Right atrium auricular region (tissue), 2 donors: Measurements from ENCODE around the gene TMEFF2. TPM values are rescaled to one million over a fixed set of nuclear protein-coding genes. Genes with fewer than 3 reads are reported as not detected.

Experiments used
- DNase-seq: peaks from one replicate; pipeline ENCODE4 v3.0.0-alpha.2; 2019; ENCODE audit warnings: low spot score
- H3K27ac ChIP-seq, 2 donors: fragments of 200-600 bp; sonication (generic); 1 replicate in 1 of 2; 2 replicates in 1 of 2; pipeline ENCODE4 v1.5.1; 2016 to 2019
- H3K27me3 ChIP-seq, 2 donors: fragments of 200-600 bp; sonication (generic); one replicate each; pipeline versions ENCODE4 v1.5.1 to v1.6.0; 2017 to 2019
- H3K36me3 ChIP-seq: fragments of 200-600 bp; sonication (generic); one replicate; pipeline ENCODE4 v1.5.1; 2016
- H3K4me1 ChIP-seq, 2 donors: fragments of 200-600 bp; sonication (generic); one replicate each; pipeline versions ENCODE4 v1.5.1 to v1.6.0; 2017 to 2019
- H3K4me3 ChIP-seq, 2 donors: fragments of 200-600 bp; sonication (generic); 1 replicate in 1 of 2; 2 replicates in 1 of 2; pipeline ENCODE4 v1.5.1; 2017 to 2019; ENCODE audit warnings: mild to moderate bottlenecking in 1 of 2, moderate library complexity in 1 of 2
- H3K9me3 ChIP-seq, 2 donors: fragments of 200-600 bp; sonication (generic); one replicate each; pipeline ENCODE4 v1.5.1; 2019
- total RNA-seq, 2 donors: library from RNA; depleted of rRNA; stranded (reverse); fragments of >200 nt; gene quantifications; one replicate each; pipeline ENCODE4 v1.1.0, GENCODE V29; 2016
- TF ChIP-seq, protein P1 (sequence below), 2 donors: fragments of 200-600 bp; sonication (generic); IDR thresholded peaks; one replicate each; pipeline ENCODE4 v1.5.1; 2019; ENCODE audit warnings: antibody characterized with exemption in 2 of 2

TMEFF2 gene
- total RNA-seq, 2 donors from 2014 or later: 0.56 TPM; not detected in 1

DNA sequence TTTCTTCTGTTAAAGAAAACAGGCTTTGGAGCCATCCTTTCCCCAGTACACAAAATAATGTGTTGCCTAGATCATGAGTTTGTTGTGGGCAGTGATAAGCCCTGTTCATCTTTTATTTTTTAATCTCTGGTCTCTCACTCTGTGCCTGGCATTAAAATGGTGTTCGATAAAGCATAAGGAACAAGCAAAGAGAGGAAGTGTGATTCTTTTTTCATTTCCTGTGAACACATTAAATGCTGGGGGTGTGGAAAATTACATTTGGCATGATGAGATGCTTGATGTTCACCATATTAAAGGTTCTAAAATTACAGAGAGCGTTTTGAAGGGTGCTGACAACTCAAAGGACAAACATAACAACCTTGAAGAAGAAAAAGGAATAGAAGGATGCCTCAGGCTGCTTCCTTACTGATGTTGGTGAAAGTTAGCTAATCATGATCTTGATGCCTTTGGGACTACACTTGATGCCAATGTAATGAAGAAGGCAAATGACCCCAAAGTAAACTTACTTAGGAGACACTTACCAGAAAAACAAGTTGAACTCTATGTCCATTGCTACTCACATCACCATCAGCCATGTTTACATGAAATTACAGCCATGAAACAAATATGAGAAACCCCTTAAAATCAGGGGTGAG, 33.0 kb downstream of the TMEFF2 start:
- peaks cover 0 to 9% of the 10 kb centered on the region in 2 donors for H3K4me1 ChIP-seq
- H3K36me3 ChIP-seq: no peaks in the 10 kb centered on the region
- TF ChIP-seq, protein P1, sequence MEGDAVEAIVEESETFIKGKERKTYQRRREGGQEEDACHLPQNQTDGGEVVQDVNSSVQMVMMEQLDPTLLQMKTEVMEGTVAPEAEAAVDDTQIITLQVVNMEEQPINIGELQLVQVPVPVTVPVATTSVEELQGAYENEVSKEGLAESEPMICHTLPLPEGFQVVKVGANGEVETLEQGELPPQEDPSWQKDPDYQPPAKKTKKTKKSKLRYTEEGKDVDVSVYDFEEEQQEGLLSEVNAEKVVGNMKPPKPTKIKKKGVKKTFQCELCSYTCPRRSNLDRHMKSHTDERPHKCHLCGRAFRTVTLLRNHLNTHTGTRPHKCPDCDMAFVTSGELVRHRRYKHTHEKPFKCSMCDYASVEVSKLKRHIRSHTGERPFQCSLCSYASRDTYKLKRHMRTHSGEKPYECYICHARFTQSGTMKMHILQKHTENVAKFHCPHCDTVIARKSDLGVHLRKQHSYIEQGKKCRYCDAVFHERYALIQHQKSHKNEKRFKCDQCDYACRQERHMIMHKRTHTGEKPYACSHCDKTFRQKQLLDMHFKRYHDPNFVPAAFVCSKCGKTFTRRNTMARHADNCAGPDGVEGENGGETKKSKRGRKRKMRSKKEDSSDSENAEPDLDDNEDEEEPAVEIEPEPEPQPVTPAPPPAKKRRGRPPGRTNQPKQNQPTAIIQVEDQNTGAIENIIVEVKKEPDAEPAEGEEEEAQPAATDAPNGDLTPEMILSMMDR (IDR thresholded peaks at IDR 0.05): no peak
- no peak overlapping the region for H3K4me3 ChIP-seq
- no peak overlapping the region for H3K27ac ChIP-seq
- H3K27me3 ChIP-seq: no peaks in the 10 kb centered on the region
- H3K9me3 ChIP-seq: no peaks in the 10 kb centered on the region
- no peak for DNase-seq

GRCh38 chr2:192159736-192160135, 35.0 kb downstream of the TMEFF2 start:
- no peaks in the 10 kb centered on the region for H3K27me3 ChIP-seq
- H3K36me3 ChIP-seq: no peaks in the 10 kb centered on the region
- no peak overlapping the region for H3K4me3 ChIP-seq
- H3K9me3 ChIP-seq: no peaks in the 10 kb centered on the region
- DNase-seq: no peak
- TF ChIP-seq, protein P1 (IDR thresholded peaks at IDR 0.05): no peak
- peaks cover 0 to 9% of the 10 kb centered on the region in 2 donors for H3K4me1 ChIP-seq
- H3K27ac ChIP-seq: no peak overlapping the region

- no peaks in the 10 kb centered on the region for H3K9me3 ChIP-seq
- no peak for DNase-seq
- no peak overlapping the region for H3K4me3 ChIP-seq
- no peaks in the 10 kb centered on the region for H3K36me3 ChIP-seq
- H3K27me3 ChIP-seq: no peaks in the 10 kb centered on the region
- peaks cover 0 to 9% of the 10 kb centered on the region in 2 donors for H3K4me1 ChIP-seq
- TF ChIP-seq, protein P1 (IDR thresholded peaks at IDR 0.05): no peak
- no peak overlapping the region for H3K27ac ChIP-seq
Observed at GRCh38 chr2:192159208-192159607, 35.5 kb downstream of the TMEFF2 start.

DNA sequence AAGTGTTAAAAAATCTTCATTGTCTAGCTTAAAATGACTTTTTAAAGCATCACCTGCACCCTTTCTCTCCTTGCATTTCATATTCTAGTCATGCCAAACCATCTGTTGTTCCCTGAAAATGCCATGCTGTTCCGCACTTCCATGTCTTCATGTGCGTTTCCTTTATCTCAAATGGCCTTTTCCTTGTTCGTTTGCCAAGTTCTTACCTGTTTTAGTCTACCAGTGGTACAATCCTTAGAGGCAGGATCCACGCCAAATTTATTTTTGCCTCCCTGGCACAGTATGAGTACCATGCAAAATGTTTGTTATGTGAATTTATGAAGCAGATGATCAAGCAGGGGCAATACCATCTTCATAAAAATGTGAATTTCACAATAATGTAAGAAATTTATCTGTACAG, 37.0 kb downstream of the TMEFF2 start:
- no peak for DNase-seq
- Histone ChIP-seq H3K36me3 (no peaks in the 10 kb centered on the region), H3K9me3 (no peaks in the 10 kb centered on the region), H3K4me3 (no peak overlapping the region), H3K27ac (no peak overlapping the region), H3K4me1 (peaks cover 0 to 9% of the 10 kb centered on the region in 2 donors), H3K27me3 (no peaks in the 10 kb centered on the region)
- TF ChIP-seq, protein P1 (IDR thresholded peaks at IDR 0.05): no peak

- no peak for DNase-seq
- TF ChIP-seq, protein P1 (IDR thresholded peaks at IDR 0.05): no peak
- Histone ChIP-seq H3K36me3 (no peaks in the 10 kb centered on the region), H3K4me3 (no peak overlapping the region), H3K4me1 (no peaks in the 10 kb centered on the region), H3K27ac (no peak overlapping the region), H3K9me3 (no peaks in the 10 kb centered on the region), H3K27me3 (no peaks in the 10 kb centered on the region)
Observed at GRCh38 chr2:192155511-192156118, 39.1 kb downstream of the TMEFF2 start.
